GM18517 (cell line): ENCODE measurements around the gene ESYT1.
A peak's percentile ranks its signal among the peaks of the same experiment; 100 is the strongest.
"Not testable (repeated sequence)": the region's sequence is repeated elsewhere in the genome, so short reads cannot be mapped to it uniquely, and the experiment has no call there.

Experiments used
- ATAC-seq: cut with Tn5 transposase; IDR thresholded peaks from one replicate; pipeline ENCODE4 v1.9.1; 2021; ENCODE audit warnings: mild to moderate bottlenecking, moderate library complexity; ENCODE audit not compliant: unreplicated experiment

Gene ESYT1

DNA sequence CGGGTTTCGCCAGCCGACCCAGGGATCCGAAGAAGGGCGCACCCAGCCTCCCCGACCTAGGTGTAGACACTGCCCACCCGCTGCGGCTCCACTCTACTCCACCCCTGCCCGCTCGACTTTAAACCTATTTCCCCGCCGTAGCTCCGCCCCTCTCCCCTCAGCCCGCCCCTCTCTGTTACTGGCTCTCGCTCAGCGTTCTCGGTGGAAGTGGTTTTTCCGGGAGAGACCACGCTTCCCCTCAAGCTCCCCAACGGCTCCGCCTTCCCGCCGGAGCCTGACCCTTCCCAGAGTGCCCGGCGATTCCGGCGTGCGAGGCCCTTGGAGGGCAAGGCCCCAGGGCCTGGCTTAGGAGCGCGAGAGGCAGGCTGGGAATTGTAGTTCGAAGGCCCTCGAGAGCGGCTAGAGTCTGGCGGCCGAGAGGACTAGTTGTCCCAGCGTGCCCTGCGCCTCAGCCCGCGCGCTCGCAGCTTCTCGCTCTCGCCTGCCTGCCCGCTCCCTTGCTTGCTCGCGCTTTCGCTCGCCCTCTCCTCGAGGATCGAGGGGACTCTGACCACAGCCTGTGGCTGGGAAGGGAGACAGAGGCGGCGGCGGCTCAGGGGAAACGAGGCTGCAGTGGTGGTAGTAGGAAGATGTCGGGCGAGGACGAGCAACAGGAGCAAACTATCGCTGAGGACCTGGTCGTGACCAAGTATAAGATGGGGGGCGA, 23.8 kb upstream of the ESYT1 start, which contains the start of gene PA2G4:
TSS of gene PA2G4 (plus strand) at position 451 of the 706 bp plus-strand sequence. CDS start at position 630, 179 bp downstream.
- peak; percentile 90 for ATAC-seq

DNA sequence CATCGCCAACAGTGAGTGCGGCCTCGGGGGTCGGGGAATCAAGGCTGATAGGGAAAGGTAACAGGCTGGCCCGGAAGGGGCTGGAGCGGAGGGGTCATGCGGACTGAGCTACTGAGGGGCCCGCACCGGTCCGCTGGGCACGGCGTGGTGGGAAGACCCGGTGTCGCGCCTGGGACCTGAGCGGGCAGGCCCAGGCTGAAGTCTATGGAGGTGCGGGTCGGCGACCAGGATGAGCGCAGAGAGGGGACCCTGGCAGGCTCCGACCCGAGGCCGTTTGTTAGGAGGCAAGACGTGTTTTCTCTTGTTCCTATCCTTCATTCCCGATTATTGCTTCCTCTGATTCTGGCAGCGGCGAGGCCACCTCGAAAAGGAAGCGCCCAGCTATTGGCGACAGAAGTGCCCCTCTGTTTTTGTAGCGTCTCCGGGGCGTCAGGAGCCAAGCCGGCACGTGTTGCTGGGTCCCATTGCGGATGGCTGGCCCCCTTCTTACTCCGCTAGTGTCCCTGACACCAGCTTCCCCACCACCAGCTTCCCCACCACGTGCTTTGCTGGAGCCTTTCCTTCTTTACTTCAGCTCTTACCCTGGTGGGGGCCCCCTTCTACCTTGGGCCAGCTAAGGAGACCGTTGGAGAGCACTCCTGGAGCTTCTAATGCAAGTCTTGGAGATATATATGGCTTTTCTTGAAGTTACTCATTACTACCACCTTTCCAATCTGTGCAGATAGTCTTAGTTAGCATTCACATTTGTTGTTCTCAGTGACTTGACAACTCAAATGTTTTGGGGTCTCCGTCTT, 23.1 kb upstream of the ESYT1 start:
- no peak for ATAC-seq

DNA sequence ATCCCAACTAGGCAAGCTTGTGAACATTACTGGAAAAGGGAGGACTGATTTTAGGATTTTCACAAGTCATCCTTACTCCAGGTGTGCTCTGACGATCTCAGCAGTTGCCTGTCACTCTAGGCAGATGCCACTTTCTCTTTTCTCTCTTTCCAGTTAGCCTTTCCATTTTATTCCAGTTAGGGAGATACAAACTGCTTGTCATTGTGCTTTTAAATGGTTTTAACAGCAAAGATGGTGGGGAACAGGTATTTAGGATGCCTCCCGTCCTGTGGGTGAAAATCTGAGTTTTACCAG, 22.5 kb upstream of the ESYT1 start:
- ATAC-seq: no peak

DNA sequence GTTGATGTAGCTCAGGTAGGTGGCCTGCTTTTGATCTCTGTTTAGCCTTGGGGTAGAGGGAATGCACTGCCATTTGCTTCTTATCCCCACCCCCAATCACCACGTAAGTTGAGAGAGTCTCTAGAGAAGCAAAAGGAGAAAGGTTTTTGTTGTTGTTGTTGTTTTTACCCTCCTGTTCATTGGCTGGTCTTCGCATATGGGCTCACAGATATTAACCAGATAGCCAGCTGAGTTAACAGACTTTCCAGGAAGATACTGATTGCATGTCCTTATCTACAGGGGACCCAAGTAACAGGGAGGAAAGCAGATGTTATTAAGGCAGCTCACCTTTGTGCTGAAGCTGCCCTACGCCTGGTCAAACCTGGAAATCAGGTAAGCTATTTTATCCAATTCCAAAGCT, 20.8 kb upstream of the ESYT1 start:
- no peak for ATAC-seq

GRCh38 chr12:56110571-56110970, 17.5 kb upstream of the ESYT1 start:
- no peak for ATAC-seq

DNA sequence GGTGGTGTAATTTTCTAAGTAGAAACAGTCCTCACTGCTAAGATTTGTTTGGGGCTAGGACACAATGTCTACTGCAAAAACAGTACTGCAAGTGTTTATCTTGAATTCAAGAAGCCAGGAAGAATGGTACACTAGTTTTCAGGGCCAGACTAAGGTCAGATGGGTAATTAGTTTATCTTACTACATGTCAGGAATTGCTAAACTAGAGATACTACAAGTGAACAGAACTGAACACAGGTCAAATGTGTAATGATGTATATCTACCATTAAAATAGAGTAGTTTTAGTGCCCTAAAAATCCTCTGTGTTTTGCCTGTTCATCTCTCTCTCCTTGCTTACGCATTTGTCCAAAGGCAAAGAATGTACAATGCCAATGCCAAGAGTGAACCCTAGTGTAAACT, 14.0 kb upstream of the ESYT1 start:
- ATAC-seq: no peak

- ATAC-seq: no peak
Measured at GRCh38 chr12:56115329-56115728, 12.7 kb upstream of the ESYT1 start.

DNA sequence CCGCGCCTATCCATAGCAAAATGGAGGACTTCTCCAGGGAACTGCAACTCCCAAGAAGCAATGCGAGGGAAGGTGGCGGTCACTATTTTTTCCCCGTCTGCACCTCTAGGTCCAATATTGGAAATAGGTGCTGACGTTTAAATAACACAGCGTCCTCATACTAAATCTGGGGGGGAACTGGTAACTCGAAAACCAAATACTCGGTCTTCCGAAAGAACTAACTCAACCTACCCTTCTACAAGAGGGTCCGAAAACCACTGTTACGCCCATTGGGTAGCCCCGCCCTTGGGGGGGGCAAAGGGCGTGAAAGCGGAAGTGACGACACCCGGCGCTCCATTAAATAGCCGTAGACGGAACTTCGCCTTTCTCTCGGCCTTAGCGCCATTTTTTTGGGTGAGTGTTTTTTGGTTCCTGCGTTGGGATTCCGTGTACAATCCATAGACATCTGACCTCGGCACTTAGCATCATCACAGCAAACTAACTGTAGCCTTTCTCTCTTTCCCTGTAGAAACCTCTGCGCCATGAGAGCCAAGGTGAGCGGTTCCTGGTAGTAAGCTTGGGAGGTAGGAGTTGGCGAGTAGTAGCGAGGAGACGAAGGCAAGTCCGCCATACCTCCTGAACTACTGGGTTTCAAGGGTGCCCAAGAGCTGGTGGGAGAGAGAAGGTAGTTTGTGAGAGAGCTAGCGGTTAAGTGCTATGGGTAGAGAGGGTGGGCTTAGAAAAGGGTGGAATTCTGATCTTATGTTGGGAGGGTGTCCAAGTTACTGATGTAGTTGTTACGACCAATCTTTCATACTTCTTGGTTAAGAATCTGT, 11.6 kb upstream of the ESYT1 start, which contains the start of gene RPL41:
TSS of gene RPL41 (plus strand) at position 367 of the 815 bp plus-strand sequence.
- ATAC-seq: peak; percentile 40

- ATAC-seq: not testable (repeated sequence)
Measured at GRCh38 chr12:56117082-56117706, 10.9 kb upstream of the ESYT1 start.

- peak; percentile 83 for ATAC-seq
Measured at GRCh38 chr12:56117778-56118687, 10.0 kb upstream of the ESYT1 start, which contains the start of gene ZC3H10. TSS of gene ZC3H10 (plus strand) at chr12:56118266. CDS start at chr12:56120563, 2,297 bp downstream.

- ATAC-seq: no peak
Measured at GRCh38 chr12:56118688-56119357, 9.2 kb upstream of the ESYT1 start.

DNA sequence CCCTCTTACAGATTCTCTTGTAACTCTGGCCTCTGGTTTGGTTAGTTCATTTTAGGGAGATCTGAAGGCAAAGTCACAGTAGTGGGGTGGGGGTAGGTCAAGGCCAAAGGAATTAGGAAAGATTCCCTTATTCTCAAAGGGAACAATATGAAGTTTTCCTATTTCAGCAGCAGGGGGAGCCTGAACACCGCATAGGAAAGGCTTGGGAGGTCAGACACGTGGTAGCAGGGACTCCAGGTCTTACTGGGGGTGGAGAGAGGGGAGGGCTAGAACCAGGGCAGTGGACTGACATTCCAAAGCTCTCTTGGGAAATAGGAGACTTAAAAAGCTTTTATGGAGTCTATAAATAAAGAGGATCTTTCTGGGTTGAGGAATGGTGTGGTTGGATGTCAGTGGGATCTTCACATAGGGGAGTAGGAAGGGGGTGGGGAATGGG, 8.7 kb upstream of the ESYT1 start:
- no peak for ATAC-seq

DNA sequence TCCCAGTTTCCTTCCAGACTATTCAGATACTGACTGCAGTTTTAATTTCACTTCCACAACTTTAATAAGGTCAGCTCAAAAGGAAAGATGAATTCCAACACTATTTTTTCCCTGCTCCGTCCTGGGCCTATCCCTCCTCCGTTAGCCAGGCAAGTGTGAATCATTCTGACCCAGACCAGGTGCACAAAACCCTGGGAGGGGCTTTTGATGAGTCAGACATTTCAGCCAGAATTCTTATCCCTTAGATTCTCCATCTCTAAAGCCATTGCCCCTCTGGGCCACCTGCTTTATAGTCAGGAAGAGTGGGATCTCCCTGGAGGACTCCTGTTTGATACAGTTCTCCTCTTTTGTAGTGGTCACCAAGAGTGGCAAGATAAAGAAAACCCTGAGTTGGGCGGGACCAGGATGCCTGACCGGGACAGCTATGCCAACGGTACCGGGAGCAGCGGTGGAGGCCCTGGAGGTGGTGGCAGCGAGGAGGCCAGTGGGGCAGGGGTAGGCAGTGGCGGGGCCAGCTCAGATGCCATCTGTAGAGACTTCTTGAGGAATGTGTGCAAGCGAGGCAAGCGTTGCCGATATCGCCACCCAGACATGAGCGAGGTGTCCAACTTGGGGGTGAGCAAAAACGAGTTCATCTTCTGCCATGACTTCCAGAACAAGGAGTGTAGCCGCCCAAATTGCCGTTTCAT, 7.8 kb upstream of the ESYT1 start:
- ATAC-seq: no peak

GRCh38 chr12:56121204-56121870, 6.7 kb upstream of the ESYT1 start:
- ATAC-seq: no peak

DNA sequence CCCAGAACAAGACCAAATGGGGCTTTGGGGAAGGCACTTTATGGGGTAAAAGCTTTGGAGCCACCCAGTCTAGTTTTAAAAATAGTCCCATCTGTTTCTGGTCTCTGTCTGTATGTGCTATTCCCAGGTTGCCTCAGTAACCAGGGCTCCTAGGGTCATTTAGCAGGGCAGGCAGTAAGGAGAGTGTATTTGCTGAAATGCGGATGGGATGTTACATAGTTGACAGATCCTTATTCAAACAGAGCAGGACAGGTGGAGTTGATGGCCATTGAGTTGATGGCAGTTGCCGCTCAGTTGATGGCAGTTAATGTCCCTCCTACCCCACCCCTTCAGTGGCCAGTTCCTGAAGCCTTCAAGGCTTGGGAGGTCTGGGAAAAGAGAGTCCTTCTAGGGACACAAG, 5.4 kb upstream of the ESYT1 start:
- no peak for ATAC-seq

DNA sequence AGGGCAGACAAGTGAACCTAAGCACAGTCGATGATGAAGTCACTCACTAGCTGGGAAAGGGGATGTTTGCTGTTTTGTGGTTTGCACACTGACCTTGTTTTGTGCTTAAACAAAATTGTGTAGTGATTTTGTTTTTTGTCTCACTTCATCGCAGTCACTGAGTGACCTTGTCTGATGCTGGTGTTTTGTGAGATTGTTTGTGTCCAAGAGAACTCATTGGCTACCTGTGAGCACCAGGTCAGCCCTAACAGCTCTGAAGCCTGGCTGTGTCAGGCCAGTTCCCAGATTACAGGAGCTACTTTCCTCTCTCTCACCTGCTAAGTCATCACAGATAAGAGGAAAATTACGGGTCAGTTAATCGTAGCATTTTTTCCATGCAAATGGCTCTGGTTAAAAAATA, 3.9 kb upstream of the ESYT1 start:
- ATAC-seq: no peak

GRCh38 chr12:56126732-56127239, 1.3 kb upstream of the ESYT1 start:
- ATAC-seq: no peak

- no peak for ATAC-seq
Measured at GRCh38 chr12:56127485-56127887, 581 bp upstream of the ESYT1 start.
